GM12878 (cell line): ENCODE results near the gene GFI1. TPM values are rescaled to one million over a fixed set of nuclear protein-coding genes. Genes with fewer than 3 reads are reported as not detected.

Experiments
- ATAC-seq: fragments of 200-7000 bp; cut with Tn5 transposase; 3 replicates; pipeline ENCODE4 v1.9.1; 2020; ENCODE audit warnings: mild to moderate bottlenecking, moderate library complexity
- BruUV-seq: library from RNA; stranded (reverse); fragments of 400-500 nt; replicated peaks from 2 replicates; lab custom pipeline; 2021; lab: Mats Ljungman, UMichigan
- CTCF ChIA-PET: fragments of 300-600 bp; sonication (Branson Sonifier 250); formaldehyde crosslinking; extraction: SDS; loops from one replicate; lab custom pipeline; 2021; ENCODE audit warnings: inconsistent platforms; lab: Yijun Ruan, JAX
- POLR2A ChIA-PET: fragments of 350-600 bp; formaldehyde crosslinking; extraction: SDS; loops from one replicate; lab custom pipeline; 2021; ENCODE audit warnings: inconsistent platforms; lab: Charles Lee
- RAD21 ChIA-PET: fragments of 300-600 bp; sonication (Branson Sonifier 250); formaldehyde crosslinking; loops from one replicate; lab custom pipeline; 2023; ENCODE audit warnings: antibody characterized with exemption; ENCODE audit not compliant: unreplicated experiment; lab: Charles Lee
- SMC1A ChIA-PET: fragments of 300-600 bp; sonication (Branson Sonifier 250); formaldehyde crosslinking; loops from one replicate; lab custom pipeline; 2023; ENCODE audit not compliant: unreplicated experiment, uncharacterized antibody; lab: Charles Lee
- DNase-seq: peaks from one replicate; pipeline ENCODE4 v3.0.0-alpha.2; 2011; ENCODE audit warnings: low read depth, low spot score
- FAIRE-seq: peaks from 3 replicates; lab custom pipeline; 2011; peaks lifted over from hg19 to GRCh38; lab: Jason Lieb, UNC
- H2AFZ ChIP-seq: 2 replicates; pipeline ENCODE4 v1.6.0; 2011; ENCODE audit warnings: low read depth, low read length, control low read depth; ENCODE audit not compliant: control insufficient read depth
- H3K27ac ChIP-seq: 2 replicates; pipeline ENCODE4 v1.5.1; 2011; ENCODE audit warnings: control low read depth; ENCODE audit not compliant: control insufficient read depth, insufficient read depth
- H3K27me3 ChIP-seq, 2 experiments: replicated peaks in 1 of 2; 2 replicates each; pipeline versions ENCODE4 v1.6.0 to v1.6.1; 2011; ENCODE audit warnings: low read length in 1 of 2; ENCODE audit not compliant: control insufficient read depth in 2 of 2, insufficient read depth in 2 of 2
- H3K36me3 ChIP-seq, 2 experiments: 2 replicates each; pipeline ENCODE4 v1.5.1; 2011; ENCODE audit warnings: low read length in 1 of 2; ENCODE audit not compliant: control insufficient read depth in 2 of 2, insufficient read depth in 2 of 2
- H3K4me1 ChIP-seq: 2 replicates; pipeline ENCODE4 v1.6.1; 2011; ENCODE audit warnings: mild to moderate bottlenecking, low read length, moderate library complexity, mixed read lengths; ENCODE audit not compliant: control insufficient read depth, insufficient read depth
- H3K4me2 ChIP-seq: 2 replicates; pipeline ENCODE4 v1.6.0; 2011; ENCODE audit warnings: control low read depth; ENCODE audit not compliant: control insufficient read depth, insufficient read depth
- H3K4me3 ChIP-seq: fragments of 200-600 bp; sonication (generic); 2 replicates; pipeline ENCODE4 v1.5.1; 2016
- H3K79me2 ChIP-seq: 2 replicates; pipeline ENCODE4 v1.6.0; 2011; ENCODE audit warnings: low read length; ENCODE audit not compliant: control insufficient read depth, insufficient read depth
- H3K9ac ChIP-seq: 2 replicates; pipeline ENCODE4 v1.8.0; 2011; ENCODE audit warnings: low read length, control low read depth, mixed read lengths; ENCODE audit not compliant: control insufficient read depth, insufficient read depth
- H3K9me3 ChIP-seq: replicated peaks from 3 replicates; pipeline ENCODE4 v1.5.1; 2011; ENCODE audit warnings: mild to moderate bottlenecking, low read length; ENCODE audit not compliant: control insufficient read depth, insufficient read depth
- H4K20me1 ChIP-seq: 2 replicates; pipeline ENCODE4 v1.6.0; 2011; ENCODE audit not compliant: control insufficient read depth, insufficient read depth
- REST ChIP-seq: IDR thresholded peaks from 2 replicates; pipeline ENCODE4 v1.6.1; 2012; ENCODE audit warnings: mild to moderate bottlenecking, low read depth, low read length
- RUNX3 ChIP-seq: IDR thresholded peaks from 2 replicates; pipeline ENCODE4 v1.6.1; 2012; ENCODE audit warnings: low read length, inconsistent platforms
- ZNF217 ChIP-seq: fragments of 450-650 bp; IDR thresholded peaks from 2 replicates; pipeline ENCODE4 v1.6.1; 2017; ENCODE audit warnings: antibody characterized with exemption, mild to moderate bottlenecking
- WGBS: methylation state at CpG from one replicate; pipeline ENCODE4 v1.1.6; 2016; ENCODE audit warnings: low lambda C conversion rate; ENCODE audit not compliant: insufficient replicate concordance, insufficient coverage; ENCODE audit errors: missing lambda C conversion rate; 5-methylcytosine and 5-hydroxymethylcytosine counted together
- in situ Hi-C: fragments of 300-500 bp; cut with MboI; formaldehyde crosslinking; loops from 9 replicates; pipeline ENCODE4 v1.14.3; 2018; ENCODE audit warnings: mixed read lengths
- intact Hi-C: fragments of 100-400 bp; cut with micrococcal nuclease; formaldehyde crosslinking; loops from one replicate; pipeline ENCODE4 v1.14.2; 2022; ENCODE audit not compliant: unreplicated experiment
- polyA plus RNA-seq, 11 experiments: library from polyadenylated mRNA; depleted of rRNA in 4 of 11; unstranded in 6 of 11; stranded (reverse) in 5 of 11; fragments of >200 nt; fragmentation: Nextera tagmentation in 4 of 11; fragmentation: Illumina TruSeq in 1 of 11; extraction: Ambion mirVana in 4 of 11; extraction: Trizol in 1 of 11; gene quantifications; 1 replicate in 1 of 11; 2 replicates in 10 of 11; pipeline versions ENCODE4 v1.2.1 to v1.2.3, GENCODE V29; 2011 to 2016; ENCODE audit warnings: inconsistent platforms in 2 of 11, missing spikeins in 2 of 11, low read depth in 1 of 11
- total RNA-seq, 4 experiments: library from RNA; depleted of rRNA in 3 of 4; stranded (reverse); fragments of >200 nt in 3 of 4; fragmentation: Illumina TruSeq in 1 of 4; extraction: Trizol in 1 of 4; gene quantifications; 2 replicates each; pipeline versions ENCODE4 v1.2.1 to v1.2.3, GENCODE V29; 2013 to 2021

The GFI1 gene
- total and polyA plus RNA-seq, 10 of the 15 experiments (the other 5 are each of a cell fraction or from before 2014, with no cell fraction given) = 1.8 to 18.3 (median 7.4) TPM

DNA sequence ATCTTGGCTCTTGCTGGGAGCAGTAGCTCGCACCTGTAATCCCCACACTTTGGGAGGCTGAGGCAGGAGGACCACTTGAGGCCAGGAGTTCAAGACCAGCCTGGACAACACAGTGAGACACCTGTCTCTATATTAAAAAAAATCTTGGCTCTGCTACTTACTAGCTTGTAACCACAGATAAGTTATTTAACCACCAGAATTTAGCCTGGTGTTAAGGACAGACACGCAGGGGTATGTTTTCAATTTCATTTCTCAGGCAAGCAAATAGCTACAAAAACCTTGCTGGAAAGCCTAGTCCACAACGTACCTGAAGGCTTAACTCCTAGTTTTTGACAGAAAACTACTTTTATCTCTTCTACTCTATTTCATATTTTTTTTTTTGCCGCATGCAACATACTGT, 24.8 kb upstream of the GFI1 start:
- 84% methylated on average over 4 of the region's 4 CpGs for WGBS
- no peak for TF ChIP-seq REST
- TF ChIP-seq RUNX3 = peak; percentile 63
- 0 out of 2 replicates have a peak, but pooled peaks have one; percentile 43 for TF ChIP-seq ZNF217
- Histone ChIP-seq H3K36me3 (no peaks in the 10 kb centered on the region), H3K27me3 (no peaks in the 10 kb centered on the region), H3K4me2 (no peak overlapping the region), H2AFZ (no peak overlapping the region), H3K79me2 (no peaks in the 10 kb centered on the region), H3K9me3 (no peaks in the 10 kb centered on the region), H3K9ac (no peak overlapping the region), H3K4me1 (no peaks in the 10 kb centered on the region), H3K4me3 (no peak overlapping the region), H4K20me1 (no peaks in the 10 kb centered on the region), H3K27ac (no peak overlapping the region)
- in situ Hi-C loops = no loop called here
- CTCF ChIA-PET = interaction anchor here (1.1 to 1.4 kb wide), 3 partner anchors 9 to 201 kb away, joined by 3 to 4 read pairs (median 3); no protein-coding TSS in a partner anchor
- FAIRE-seq = no peak
- no TSS peak for BruUV-seq
- DNase-seq = no peak
- intact Hi-C loops = no loop called here
- POLR2A ChIA-PET = no interaction called here
- peak; percentile 75 for ATAC-seq
- SMC1A ChIA-PET = interaction anchor here (0.6 to 3.7 kb wide), 15 partner anchors 10 to 343 kb away, joined by 3 to 19 read pairs (median 4); no protein-coding TSS in a partner anchor
- RAD21 ChIA-PET = interaction anchor here (0.6 to 1.2 kb wide), 4 partner anchors 10 to 86 kb away, joined by 3 to 6 read pairs (median 4); no protein-coding TSS in a partner anchor
